Measurements from ENCODE around the gene SPATS2L.

DNA sequence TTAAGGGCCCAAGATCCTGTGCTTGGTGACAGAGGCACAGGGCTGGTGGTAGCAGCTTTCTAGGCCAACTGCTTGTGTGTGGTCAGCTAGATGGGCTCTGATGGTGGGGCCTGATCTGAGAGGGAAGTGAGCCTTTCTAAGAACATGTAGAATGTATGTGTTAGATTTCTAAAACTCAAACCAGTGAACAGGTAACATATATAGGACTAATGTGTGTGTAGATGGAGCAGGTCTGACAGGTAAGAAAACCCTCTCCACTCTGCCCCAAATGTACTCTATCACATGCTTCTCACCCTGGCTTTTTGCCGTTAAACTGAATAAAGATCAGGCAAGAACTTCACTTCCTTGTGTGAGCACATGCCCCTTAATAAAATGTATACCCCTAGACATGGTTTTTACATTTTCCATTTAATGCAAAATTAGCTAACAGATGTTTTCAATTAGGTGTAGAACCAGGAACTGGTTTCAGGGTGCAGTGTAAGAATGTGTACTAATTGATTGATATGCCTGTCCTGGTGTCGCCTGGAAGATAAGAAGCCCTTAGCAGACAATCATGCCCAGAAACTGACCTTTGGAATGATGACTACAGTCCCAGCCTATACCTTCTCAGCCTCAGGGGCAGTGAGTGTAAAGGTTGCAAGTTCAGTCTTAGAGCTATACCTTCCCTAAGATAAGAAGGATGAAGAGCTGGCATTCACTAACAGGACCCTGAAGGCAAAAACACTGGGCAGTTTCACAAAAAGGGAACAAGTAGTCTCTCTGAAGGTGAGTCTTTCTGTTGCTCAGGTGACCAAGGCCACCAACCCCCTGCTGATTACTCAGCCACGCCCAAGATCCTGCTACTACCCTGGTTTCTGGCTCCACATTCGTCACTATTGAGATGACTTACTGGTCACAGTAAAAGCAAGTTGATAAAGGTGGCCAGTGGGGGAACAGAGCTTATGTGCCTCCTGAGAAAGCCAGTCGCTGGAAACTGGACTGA is 71.2 kb downstream of the SPATS2L start:
- TF ChIP-seq, protein P1, sequence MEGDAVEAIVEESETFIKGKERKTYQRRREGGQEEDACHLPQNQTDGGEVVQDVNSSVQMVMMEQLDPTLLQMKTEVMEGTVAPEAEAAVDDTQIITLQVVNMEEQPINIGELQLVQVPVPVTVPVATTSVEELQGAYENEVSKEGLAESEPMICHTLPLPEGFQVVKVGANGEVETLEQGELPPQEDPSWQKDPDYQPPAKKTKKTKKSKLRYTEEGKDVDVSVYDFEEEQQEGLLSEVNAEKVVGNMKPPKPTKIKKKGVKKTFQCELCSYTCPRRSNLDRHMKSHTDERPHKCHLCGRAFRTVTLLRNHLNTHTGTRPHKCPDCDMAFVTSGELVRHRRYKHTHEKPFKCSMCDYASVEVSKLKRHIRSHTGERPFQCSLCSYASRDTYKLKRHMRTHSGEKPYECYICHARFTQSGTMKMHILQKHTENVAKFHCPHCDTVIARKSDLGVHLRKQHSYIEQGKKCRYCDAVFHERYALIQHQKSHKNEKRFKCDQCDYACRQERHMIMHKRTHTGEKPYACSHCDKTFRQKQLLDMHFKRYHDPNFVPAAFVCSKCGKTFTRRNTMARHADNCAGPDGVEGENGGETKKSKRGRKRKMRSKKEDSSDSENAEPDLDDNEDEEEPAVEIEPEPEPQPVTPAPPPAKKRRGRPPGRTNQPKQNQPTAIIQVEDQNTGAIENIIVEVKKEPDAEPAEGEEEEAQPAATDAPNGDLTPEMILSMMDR (IDR thresholded peaks at IDR 0.05) = no peak
- no peak for TF ChIP-seq EZH2 (IDR thresholded peaks at IDR 0.05; ENCODE audit: borderline replicate concordance, insufficient read depth, low read depth, low read length, poor library complexity, severe bottlenecking)
